GM19468 (cell line): ENCODE results near the gene ATP8B1.

Experiments
- ATAC-seq: cut with Tn5 transposase; IDR thresholded peaks from one replicate; pipeline ENCODE4 v1.9.1; 2021; ENCODE audit warnings: mild to moderate bottlenecking, moderate library complexity, moderate number of reproducible peaks; ENCODE audit not compliant: unreplicated experiment; ENCODE audit errors: extremely low read depth

ATP8B1 gene

DNA sequence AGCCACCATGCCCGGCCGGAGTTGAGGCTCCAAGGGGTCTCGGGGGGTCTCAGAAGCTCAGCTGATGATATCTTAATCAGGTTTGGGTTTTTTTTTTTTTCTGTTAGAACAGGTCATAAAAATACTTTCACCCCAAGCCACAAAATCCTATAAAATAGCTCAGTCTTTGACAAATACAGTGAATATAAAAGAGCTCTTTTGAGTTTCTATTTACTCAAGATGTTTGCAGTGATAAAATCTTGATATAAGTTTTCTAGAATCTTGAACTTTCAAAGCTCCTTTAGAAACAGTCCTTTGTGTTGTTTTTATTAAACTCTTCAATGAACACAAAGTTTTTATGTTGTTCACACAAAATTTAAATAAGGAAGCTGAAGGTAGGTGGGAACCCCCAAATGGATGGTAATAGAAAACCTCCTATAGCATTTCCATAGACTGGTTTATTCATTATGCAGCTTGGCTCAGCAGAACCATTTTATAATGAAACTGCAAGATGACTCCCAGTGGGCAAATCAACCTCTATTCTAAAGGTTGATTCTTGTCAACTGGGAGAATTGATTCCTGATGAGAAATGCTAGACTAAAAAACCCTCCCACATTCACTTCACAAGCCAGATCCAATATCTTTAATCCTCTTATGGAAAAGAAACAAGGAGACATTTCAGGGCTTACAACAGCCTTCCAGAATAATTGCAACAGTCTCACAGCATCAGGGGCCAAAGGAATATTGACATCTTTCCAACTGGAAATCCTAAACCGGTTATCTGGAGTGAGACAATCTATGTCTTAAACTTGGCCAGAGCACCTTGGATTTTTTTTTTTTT lies 167.9 kb downstream of the ATP8B1 start:
- no peak for ATAC-seq

- ATAC-seq, result no peak
Measured at GRCh38 chr18:57631697-57632096, 171.4 kb downstream of the ATP8B1 start.

DNA sequence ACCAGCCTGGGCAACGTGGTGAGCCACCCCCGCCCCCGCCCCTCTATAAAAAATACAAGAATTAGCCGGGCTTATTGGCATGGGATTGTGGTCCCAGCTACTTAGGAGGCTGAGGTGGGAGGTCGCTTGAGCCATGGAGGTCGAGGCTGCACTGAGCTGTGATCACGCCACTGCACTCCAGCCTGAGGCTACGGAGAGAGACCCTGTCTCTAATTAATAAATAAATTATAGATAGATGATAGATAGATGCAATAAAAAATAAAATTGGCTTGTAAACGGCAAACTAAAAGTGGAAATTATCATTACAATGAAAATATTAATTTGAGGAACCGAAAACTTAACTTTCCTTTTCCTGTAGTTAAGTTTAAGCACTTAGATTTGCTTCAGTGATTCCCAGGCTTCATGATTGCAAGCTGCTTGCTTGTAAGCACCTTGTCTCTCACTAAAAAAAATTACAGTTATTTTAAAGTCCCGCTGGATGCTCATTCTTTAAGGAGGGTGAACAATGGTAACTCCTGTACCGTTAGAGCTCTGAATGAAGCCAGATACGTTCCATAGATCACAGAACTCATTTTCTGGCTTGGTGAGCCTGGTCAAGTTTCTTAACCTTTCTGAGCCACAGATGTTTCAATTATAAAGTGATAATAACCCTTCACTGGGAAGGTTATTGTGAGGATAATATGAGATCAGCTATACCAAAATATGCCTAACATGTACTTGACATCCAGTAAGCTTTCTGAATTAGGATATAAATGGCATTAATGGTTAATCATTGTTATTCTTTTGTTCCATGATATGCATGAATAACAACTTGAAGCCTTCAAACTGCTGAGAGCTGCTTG lies 172.1 kb downstream of the ATP8B1 start:
- ATAC-seq, result no peak

DNA sequence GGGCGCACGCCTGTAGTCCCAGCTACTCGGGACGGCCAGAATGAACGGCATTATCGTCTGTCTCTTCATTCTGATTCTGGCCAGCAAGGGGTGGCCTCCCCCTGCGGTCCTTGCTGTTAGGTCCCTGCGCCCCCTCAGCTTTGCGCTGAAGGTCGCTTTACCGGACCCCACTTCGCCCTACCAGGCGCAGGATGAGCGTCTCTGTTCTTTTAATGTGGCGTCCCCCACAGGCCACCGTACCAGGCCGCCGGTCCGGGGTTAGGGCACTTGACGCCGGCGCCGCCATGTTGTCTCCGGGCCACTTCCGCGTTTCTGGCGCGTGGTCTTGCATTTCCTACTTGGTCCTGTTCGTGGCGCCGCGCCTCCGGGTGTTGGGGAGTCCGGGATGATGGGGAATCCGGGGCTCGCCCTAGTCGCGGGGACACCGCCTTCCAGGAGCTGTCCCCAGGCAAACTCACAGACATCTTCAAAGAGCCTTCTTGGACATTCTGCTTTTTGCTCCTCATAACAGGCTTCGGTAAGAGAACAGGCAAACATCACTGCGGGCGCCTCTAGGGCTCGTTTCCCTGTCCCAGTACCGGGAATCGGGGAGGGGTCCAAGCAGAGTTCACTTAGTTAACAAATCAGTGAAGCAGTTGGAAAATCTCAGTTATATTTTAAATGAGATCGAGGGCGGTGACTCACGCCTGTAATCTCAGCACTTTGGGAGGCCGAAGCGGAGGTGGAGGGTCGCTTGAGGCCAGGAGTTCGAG lies 172.9 kb downstream of the ATP8B1 start:
- ATAC-seq, result peak; percentile 72

DNA sequence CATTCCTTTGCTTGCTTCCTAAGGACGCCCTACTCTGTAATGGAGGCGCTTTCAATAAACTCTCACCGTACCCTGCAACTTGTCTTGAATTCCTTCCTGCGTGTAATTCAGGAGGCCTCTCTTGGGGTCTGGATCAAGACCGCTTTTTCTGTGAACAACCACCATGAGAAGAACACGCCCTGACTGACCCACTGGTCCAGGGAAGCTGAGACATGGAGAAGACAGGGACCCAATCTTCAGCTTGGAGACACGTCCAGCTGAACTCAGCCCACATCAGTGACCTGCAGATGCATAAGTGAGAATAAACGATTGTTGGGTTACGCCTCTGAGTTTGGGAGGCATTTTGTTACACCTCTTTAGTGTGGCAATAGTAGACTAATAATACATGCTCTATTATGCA lies 173.7 kb downstream of the ATP8B1 start:
- ATAC-seq, result no peak

DNA sequence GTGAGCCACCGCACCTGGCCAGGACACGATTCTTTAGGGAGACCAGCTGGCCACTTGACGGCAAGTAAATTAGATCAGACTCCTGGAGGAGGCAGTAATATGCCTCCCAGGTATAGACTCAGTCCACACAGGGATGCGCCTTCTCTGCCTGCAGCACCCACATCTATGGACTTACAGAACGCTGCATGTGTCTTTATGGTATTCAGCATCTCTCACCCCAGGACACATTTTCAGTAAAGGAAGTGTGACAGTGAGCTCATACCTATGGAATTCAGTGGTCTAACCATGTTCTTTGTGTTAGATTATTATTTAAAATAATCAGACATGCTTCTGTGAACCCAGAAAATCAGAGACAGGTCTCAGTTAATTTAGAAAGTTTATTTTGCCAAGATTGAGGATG lies 175.6 kb downstream of the ATP8B1 start:
- no peak for ATAC-seq

GRCh38 chr18:57624988-57625387 lies 178.1 kb downstream of the ATP8B1 start:
- ATAC-seq, result no peak

- no peak for ATAC-seq
Measured at GRCh38 chr18:57621246-57621604, 181.9 kb downstream of the ATP8B1 start.

DNA sequence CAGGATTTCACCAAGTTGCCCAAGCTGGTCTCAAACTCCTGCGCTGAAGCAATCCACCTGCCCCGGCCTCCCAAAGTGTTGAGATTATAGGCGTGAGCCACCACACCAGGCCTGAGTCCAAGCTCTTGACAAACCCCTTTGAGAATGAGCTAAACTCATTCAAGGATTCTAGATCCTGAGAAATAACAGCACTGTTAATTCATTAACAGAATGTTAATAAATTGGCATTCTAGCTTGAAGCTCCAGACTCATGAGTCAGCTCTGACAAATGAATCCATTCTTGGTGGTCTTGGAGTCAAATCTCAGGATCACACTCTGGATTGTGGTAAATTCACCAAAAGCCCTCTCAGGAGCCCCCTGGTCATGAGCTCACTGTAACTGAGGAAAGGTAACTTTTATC lies 183.2 kb downstream of the ATP8B1 start:
- ATAC-seq, result no peak

- no peak for ATAC-seq
Measured at GRCh38 chr18:57618910-57619309, 184.2 kb downstream of the ATP8B1 start.

DNA sequence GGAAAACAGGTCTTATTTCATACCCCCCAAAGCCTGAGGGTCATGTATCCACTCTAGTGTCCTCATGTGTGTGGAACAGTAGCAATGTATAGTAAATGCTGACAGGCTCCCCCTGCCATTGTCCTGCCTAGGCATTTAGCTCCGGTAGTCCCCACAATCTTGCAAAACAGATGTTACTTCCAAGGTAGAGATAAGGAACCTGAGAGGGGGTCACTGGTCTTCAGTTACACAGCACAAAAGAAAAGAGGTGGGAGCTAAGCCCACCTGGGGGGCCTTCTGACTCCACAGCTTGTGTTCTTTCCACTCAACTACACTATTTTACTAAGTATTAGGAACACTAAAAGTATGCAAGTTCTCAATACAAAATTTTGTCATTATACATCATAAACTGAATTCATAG lies 199.2 kb downstream of the ATP8B1 start:
- no peak for ATAC-seq
